AG10803 (cell line): Measurements from ENCODE around the gene ZNF521.

ENCODE experiments used
- DNase-seq: peaks from one replicate; pipeline ENCODE4 v3.0.0; 2010; ENCODE audit warnings: low read depth
- H3K4me3 ChIP-seq: 2 replicates; pipeline ENCODE4 v1.5.1; 2011; ENCODE audit warnings: mild to moderate bottlenecking, low read length, control low read depth
- TF ChIP-seq, protein P1 (sequence below): conservative IDR thresholded peaks from 2 replicates; pipeline ENCODE4 v1.5.1; 2011; ENCODE audit warnings: mild to moderate bottlenecking, low read length, control low read depth, inconsistent platforms

ZNF521 gene

DNA sequence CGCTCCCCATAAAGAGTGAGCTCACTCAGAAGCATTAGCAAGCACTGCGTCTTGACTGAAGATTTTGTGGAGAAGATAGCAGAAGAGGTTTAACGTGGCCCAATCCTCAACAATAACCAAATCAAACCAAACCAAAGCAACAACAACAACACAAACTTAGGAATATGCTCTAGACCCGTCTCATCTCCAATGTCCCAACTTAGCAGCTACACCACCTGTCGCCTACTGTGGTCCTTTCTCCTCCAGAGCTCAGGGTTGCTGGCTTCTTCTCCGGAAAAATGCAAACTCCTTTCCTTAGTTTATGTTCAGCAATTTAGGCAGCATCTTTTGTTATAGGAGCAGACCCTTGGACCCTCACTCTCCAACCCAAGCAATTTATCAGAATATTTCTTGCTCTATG is 301.4 kb downstream of the ZNF521 start:
- H3K4me3 ChIP-seq: no peak overlapping the region
- DNase-seq: no peak
- TF ChIP-seq, protein P1, sequence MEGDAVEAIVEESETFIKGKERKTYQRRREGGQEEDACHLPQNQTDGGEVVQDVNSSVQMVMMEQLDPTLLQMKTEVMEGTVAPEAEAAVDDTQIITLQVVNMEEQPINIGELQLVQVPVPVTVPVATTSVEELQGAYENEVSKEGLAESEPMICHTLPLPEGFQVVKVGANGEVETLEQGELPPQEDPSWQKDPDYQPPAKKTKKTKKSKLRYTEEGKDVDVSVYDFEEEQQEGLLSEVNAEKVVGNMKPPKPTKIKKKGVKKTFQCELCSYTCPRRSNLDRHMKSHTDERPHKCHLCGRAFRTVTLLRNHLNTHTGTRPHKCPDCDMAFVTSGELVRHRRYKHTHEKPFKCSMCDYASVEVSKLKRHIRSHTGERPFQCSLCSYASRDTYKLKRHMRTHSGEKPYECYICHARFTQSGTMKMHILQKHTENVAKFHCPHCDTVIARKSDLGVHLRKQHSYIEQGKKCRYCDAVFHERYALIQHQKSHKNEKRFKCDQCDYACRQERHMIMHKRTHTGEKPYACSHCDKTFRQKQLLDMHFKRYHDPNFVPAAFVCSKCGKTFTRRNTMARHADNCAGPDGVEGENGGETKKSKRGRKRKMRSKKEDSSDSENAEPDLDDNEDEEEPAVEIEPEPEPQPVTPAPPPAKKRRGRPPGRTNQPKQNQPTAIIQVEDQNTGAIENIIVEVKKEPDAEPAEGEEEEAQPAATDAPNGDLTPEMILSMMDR: no peak

DNA sequence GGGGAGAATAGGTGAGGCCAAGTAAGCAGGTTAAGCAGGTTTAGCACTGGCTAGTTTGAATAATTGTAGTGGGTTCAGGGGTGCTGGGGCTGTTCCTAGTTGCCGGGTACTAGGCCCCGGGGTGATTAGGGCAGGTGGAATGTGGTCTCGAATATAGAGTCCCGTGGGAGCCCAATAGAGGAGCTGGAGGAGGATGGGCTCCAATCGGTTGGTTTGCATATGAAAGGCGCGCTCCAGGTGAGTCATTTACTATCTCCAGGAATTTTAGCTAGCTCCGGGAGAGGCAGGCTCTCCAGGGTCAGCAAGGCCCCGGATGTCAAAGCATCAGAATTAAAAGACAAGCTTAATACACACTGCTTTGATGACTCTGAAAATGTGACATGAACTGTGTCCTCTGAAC is 304.0 kb downstream of the ZNF521 start:
- no peak for DNase-seq
- TF ChIP-seq, protein P1: no peak
- H3K4me3 ChIP-seq: no peak overlapping the region

DNA sequence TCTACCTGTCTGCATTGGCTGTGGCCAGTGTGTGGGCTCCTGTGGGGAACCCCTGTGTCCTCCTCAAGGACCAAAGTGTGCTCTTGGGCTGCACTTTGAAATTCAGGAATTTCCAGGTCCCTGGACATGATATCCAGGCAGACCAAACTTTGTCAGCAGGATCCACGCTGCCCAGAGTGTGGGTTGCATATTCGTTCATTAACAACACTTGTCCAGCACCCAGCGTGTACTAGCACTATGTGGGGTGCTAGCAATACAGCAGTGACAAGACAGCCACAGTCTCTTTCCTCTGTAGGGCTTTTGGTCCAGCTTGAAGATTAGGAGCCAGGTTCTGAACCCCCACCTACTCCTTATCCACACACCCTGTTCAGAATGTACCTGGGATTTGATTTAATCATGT is 304.5 kb downstream of the ZNF521 start:
- H3K4me3 ChIP-seq: no peak overlapping the region
- TF ChIP-seq, protein P1: no peak
- no peak for DNase-seq

DNA sequence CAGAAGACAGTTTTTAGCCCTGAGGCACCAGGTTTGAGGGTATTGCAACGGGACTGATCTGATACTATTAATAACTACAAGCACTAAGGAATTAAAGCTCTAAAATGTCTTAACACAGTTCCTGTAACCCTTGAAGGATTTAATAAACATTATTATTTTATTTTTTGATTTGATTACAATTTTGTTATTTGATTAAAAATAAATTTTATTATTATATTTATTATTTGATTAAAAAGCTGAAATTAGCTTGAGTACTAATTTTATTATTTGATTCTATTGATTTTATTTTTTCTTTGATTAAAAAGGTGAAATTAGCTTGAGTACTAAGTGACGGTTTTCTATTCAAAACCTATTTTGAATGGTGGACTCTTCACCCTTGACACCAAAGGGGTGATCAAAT is 307.3 kb downstream of the ZNF521 start:
- TF ChIP-seq, protein P1: no peak
- DNase-seq: no peak
- H3K4me3 ChIP-seq: no peak overlapping the region

DNA sequence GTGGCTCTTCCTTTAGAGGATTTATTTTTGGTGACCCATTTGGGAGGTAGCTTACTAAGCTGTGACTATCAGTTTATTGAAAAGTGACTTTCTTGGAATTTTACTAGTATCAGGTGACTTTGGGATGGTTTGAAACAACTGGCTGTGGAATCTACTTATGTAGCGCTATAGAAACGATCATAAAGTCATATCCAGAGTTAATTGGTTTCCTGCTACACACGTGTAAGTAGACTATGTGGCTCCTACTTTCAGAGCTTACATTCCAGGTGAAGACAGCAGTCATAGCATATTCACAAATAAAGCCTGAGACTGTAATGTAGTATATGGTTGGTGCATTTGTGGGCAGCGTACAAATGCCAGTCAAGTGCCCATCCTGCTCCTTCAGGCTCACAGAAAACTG is 308.9 kb downstream of the ZNF521 start:
- TF ChIP-seq, protein P1: no peak
- no peak overlapping the region for H3K4me3 ChIP-seq
- no peak for DNase-seq

DNA sequence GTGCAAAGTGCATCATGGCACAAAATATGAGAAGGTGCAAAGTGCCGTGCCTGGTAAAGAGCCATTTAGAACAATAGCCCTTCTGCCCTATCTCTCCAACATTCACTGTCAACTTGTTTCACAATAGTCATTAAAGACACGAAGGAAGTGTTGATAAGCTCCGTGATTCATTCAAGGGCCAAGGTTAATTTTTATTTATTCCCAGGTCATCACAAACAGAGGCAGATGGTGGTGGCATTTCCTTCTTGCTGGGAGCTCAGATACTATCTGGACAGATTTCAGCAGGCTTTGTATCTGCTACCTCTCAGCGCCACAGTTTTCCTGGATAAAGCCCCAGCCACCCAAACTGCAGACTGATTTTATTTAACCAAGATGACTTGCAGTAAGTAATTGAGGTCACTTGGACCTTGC is 309.3 kb downstream of the ZNF521 start:
- H3K4me3 ChIP-seq: no peak overlapping the region
- no peak for DNase-seq

DNA sequence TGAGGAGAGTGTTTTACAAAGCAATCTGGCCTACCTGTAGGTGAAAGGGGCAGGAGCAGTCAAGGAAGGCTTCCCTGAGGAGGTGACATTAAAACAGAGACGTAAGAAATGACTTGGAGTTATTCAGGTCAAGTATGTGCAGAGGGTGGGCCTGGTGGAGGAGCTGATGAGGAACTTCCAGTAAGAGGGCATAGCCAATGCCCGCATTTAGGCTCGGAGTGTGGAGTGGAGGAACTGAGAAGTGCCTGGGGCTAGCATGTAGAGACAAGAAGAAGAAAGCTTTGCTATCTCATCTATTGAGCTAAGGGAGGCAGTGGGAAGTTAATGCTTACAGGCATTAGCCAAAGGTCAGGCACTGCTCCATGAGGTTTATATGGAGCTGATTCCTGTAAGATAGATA is 312.2 kb downstream of the ZNF521 start:
- TF ChIP-seq, protein P1: no peak
- no peak overlapping the region for H3K4me3 ChIP-seq
- no peak for DNase-seq

More for the DNA sequence above, 309.3 kb downstream of the ZNF521 start:
- TF ChIP-seq, protein P1: no peak
